K562 (cell line): ENCODE measurements around the gene ATP5MG. TPM values are rescaled to one million over a fixed set of nuclear protein-coding genes. Genes with fewer than 3 reads are reported as not detected.

ENCODE experiments used
- ATAC-seq: fragments of 200-7000 bp; cut with Tn5 transposase; 3 replicates; pipeline ENCODE4 v1.9.1; 2020; ENCODE audit warnings: moderate library complexity
- BruUV-seq: library from RNA; stranded (reverse); fragments of 400-500 nt; replicated peaks from 2 replicates; lab custom pipeline; 2021; lab: Mats Ljungman, UMichigan
- CTCF ChIA-PET: fragments of 300-600 bp; formaldehyde crosslinking; extraction: SDS; loops from one replicate; lab custom pipeline; 2021; ENCODE audit warnings: low intra/inter-chr PET ratio; lab: Yijun Ruan, JAX
- POLR2A ChIA-PET: fragments of 300-600, 350-650 bp; sonication (Branson Sonifier 250); formaldehyde crosslinking; extraction: SDS; loops from one replicate; lab custom pipeline; 2021; ENCODE audit warnings: antibody characterized with exemption, inconsistent platforms; lab: Yijun Ruan, JAX
- DNase-seq, 4 experiments: peaks; one replicate each; pipeline versions ENCODE4 v3.0.0 to v3.0.0-alpha.2; 2011 to 2018; ENCODE audit warnings: low spot score in 3 of 4, mixed read lengths in 3 of 4; ENCODE audit errors: extremely low read depth in 1 of 4
- FAIRE-seq: peaks from 2 replicates; lab custom pipeline; 2011; peaks lifted over from hg19 to GRCh38; lab: Jason Lieb, UNC
- H2AFZ ChIP-seq: 2 replicates; pipeline ENCODE4 v1.6.0; 2011; ENCODE audit warnings: low read depth, low read length, control low read depth, inconsistent platforms
- H3K27ac ChIP-seq: fragments of 200-600 bp; 3 replicates; pipeline ENCODE4 v1.8.0; 2011; ENCODE audit warnings: low read depth, mild to moderate bottlenecking, control low read depth, inconsistent platforms, low read length, moderate library complexity, mixed read lengths; ENCODE audit errors: extremely low read depth
- H3K27me3 ChIP-seq, 2 experiments: fragments of 300-600 bp in 1 of 2; 2 replicates in 1 of 2; 3 replicates in 1 of 2; pipeline versions ENCODE4 v1.6.0 to v1.8.0; 2011; ENCODE audit warnings: inconsistent platforms in 2 of 2, low read length in 2 of 2, mild to moderate bottlenecking in 1 of 2, mixed read lengths in 1 of 2, moderate library complexity in 1 of 2; ENCODE audit not compliant: control insufficient read depth in 2 of 2, insufficient read depth in 2 of 2
- H3K36me3 ChIP-seq: fragments of 300-600 bp; 3 replicates; pipeline ENCODE4 v1.8.0; 2011; ENCODE audit warnings: mild to moderate bottlenecking, low read length, inconsistent platforms; ENCODE audit not compliant: control insufficient read depth, insufficient read depth
- H3K4me1 ChIP-seq, 2 experiments: fragments of 200-600 bp in 1 of 2; replicated peaks in 1 of 2; 2 replicates in 1 of 2; 3 replicates in 1 of 2; pipeline versions ENCODE4 v1.5.1 to v1.8.0; 2011; ENCODE audit warnings: inconsistent platforms in 2 of 2, low read length in 2 of 2, mild to moderate bottlenecking in 1 of 2, mixed read lengths in 1 of 2, moderate library complexity in 1 of 2; ENCODE audit not compliant: control insufficient read depth in 2 of 2, insufficient read depth in 2 of 2
- H3K4me2 ChIP-seq: 2 replicates; pipeline ENCODE4 v1.6.1; 2011; ENCODE audit warnings: low read length, control low read depth, inconsistent platforms, mixed read lengths; ENCODE audit not compliant: insufficient read depth
- H3K4me3 ChIP-seq: fragments of 200-600 bp; sonication (generic), shearing (Covaris generic); 2 replicates; pipeline ENCODE4 v1.5.1; 2016; ENCODE audit warnings: control low read depth, inconsistent platforms
- H3K79me2 ChIP-seq: fragments of 200-600 bp; 3 replicates; pipeline ENCODE4 v1.8.0; 2011; ENCODE audit warnings: low read length, inconsistent platforms; ENCODE audit not compliant: control insufficient read depth, insufficient read depth
- H3K9ac ChIP-seq, 2 experiments: 2 replicates each; pipeline versions ENCODE4 v1.6.0 to v1.6.1; 2011; ENCODE audit warnings: low read depth in 2 of 2, low read length in 2 of 2, control low read depth in 1 of 2, inconsistent platforms in 1 of 2, mild to moderate bottlenecking in 1 of 2, mixed read lengths in 1 of 2; ENCODE audit not compliant: insufficient read depth in 1 of 2
- H3K9me1 ChIP-seq: one replicate; pipeline ENCODE4 v1.6.0; 2011; ENCODE audit warnings: inconsistent platforms, mild to moderate bottlenecking, low read length, moderate library complexity; ENCODE audit not compliant: control insufficient read depth, insufficient read depth
- H3K9me3 ChIP-seq: replicated peaks from 2 replicates; pipeline ENCODE4 v1.5.1; 2011; ENCODE audit warnings: low read depth, low read length, inconsistent platforms; ENCODE audit not compliant: control insufficient read depth, insufficient read depth
- H4K20me1 ChIP-seq: replicated peaks from 2 replicates; pipeline ENCODE4 v1.6.1; 2011; ENCODE audit warnings: low read length, inconsistent platforms, mixed read lengths; ENCODE audit not compliant: control insufficient read depth, insufficient read depth
- CEBPG ChIP-seq, 3 experiments: fragments of 200-800 bp in 1 of 3; sonication (Bioruptor generic) in 1 of 3; sonication (generic) in 1 of 3; formaldehyde crosslinking in 1 of 3; IDR thresholded peaks in 2 of 3; conservative IDR thresholded peaks in 1 of 3; 2 replicates each; pipeline versions ENCODE4 v1.6.1 to v1.8.0; 2016 to 2022; ENCODE audit warnings: missing compliant biosample characterization in 2 of 3, missing genetic modification characterization in 2 of 3, mild to moderate bottlenecking in 1 of 3, missing genetic modification reagents in 1 of 3
- IRF1 ChIP-seq: sonication (generic); formaldehyde crosslinking; IDR thresholded peaks from 2 replicates; pipeline ENCODE4 v1.8.0; 2022; ENCODE audit warnings: missing genetic modification reagents, mild to moderate bottlenecking, borderline replicate concordance
- MAFG ChIP-seq: fragments of 450-650 bp; conservative IDR thresholded peaks from 2 replicates; pipeline ENCODE4 v1.6.1; 2016; ENCODE audit warnings: missing genetic modification characterization, missing compliant biosample characterization
- MAFK ChIP-seq: IDR thresholded peaks from 2 replicates; pipeline ENCODE4 v1.6.1; 2011; ENCODE audit warnings: low read length, improper control_type of control experiment
- MAZ ChIP-seq, 2 experiments: fragments of 450-650 bp in 1 of 2; sonication (generic) in 1 of 2; formaldehyde crosslinking; IDR thresholded peaks in 1 of 2; conservative IDR thresholded peaks in 1 of 2; 2 replicates each; pipeline versions ENCODE4 v1.4.0 to v1.5.0; 2020; ENCODE audit warnings: mild to moderate bottlenecking in 1 of 2, missing genetic modification reagents in 1 of 2
- MED1 ChIP-seq: sonication (generic); formaldehyde crosslinking; IDR thresholded peaks from 2 replicates; pipeline ENCODE4 v1.8.1; 2023; ENCODE audit warnings: missing genetic modification reagents, borderline replicate concordance
- MNT ChIP-seq, 2 experiments: fragments of 450-650 bp; conservative IDR thresholded peaks; 2 replicates each; pipeline ENCODE4 v1.6.1; 2017; ENCODE audit warnings: mild to moderate bottlenecking in 2 of 2, moderate library complexity in 2 of 2
- PML ChIP-seq: IDR thresholded peaks from 2 replicates; pipeline ENCODE4 v1.6.1; 2012; ENCODE audit warnings: low read length, inconsistent platforms
- RFX5 ChIP-seq: IDR thresholded peaks from 2 replicates; pipeline ENCODE4 v1.6.1; 2011; ENCODE audit warnings: low read depth, mild to moderate bottlenecking, improper control_type of control experiment, low read length
- TEAD4 ChIP-seq, 2 experiments: sonication (generic) in 1 of 2; formaldehyde crosslinking in 1 of 2; IDR thresholded peaks; 2 replicates each; pipeline versions ENCODE4 v1.6.1 to v1.8.0; 2012 to 2022; ENCODE audit warnings: borderline replicate concordance in 1 of 2, inconsistent platforms in 1 of 2, low read length in 1 of 2, mild to moderate bottlenecking in 1 of 2, missing genetic modification reagents in 1 of 2
- THRB ChIP-seq: fragments of 450-650 bp; formaldehyde crosslinking; conservative IDR thresholded peaks from 2 replicates; pipeline ENCODE4 v1.4.0; 2022; ENCODE audit warnings: mild to moderate bottlenecking, missing genetic modification characterization
- ZFP91 ChIP-seq: sonication (generic); formaldehyde crosslinking; IDR thresholded peaks from 2 replicates; pipeline ENCODE4 v1.8.0; 2022; ENCODE audit warnings: mild to moderate bottlenecking, missing genetic modification reagents
- ZNF316 ChIP-seq: fragments of 450-650 bp; IDR thresholded peaks from 2 replicates; pipeline ENCODE4 v1.6.1; 2016
- ZNF444 ChIP-seq: fragments of 250-450 bp; sonication (Bioruptor Pico); IDR thresholded peaks from 2 replicates; pipeline ENCODE4 v1.4.0; 2020; ENCODE audit warnings: mild to moderate bottlenecking, moderate library complexity
- ZNF644 ChIP-seq: fragments of 200-800 bp; sonication (Bioruptor generic); IDR thresholded peaks from 2 replicates; pipeline ENCODE4 v1.6.1; 2016; ENCODE audit warnings: low read depth, missing genetic modification characterization, missing compliant biosample characterization
- in situ Hi-C: fragments of 300-500 bp; cut with MboI; formaldehyde crosslinking; loops from 4 replicates; pipeline ENCODE4 v1.15.0; 2018; ENCODE audit warnings: inconsistent platforms, mixed read lengths
- intact Hi-C: fragments of 100-400 bp; cut with micrococcal nuclease; formaldehyde crosslinking; loops from 2 replicates; pipeline ENCODE4 v1.14.2; 2022
- polyA plus RNA-seq, 8 experiments: library from polyadenylated mRNA; depleted of rRNA in 4 of 8; stranded (reverse) in 5 of 8; unstranded in 3 of 8; fragments of >200 nt; fragmentation: Nextera tagmentation in 2 of 8; fragmentation: Illumina TruSeq in 1 of 8; extraction: Ambion mirVana in 2 of 8; extraction: Trizol in 1 of 8; gene quantifications; 2 replicates each; pipeline versions ENCODE4 v1.2.1 to v1.2.3, GENCODE V29; 2011 to 2014; ENCODE audit warnings: inconsistent platforms in 1 of 8, missing spikeins in 1 of 8
- total RNA-seq, 7 experiments: library from RNA; depleted of rRNA in 6 of 7; stranded (reverse); fragments of >200 nt in 6 of 7; fragmentation: Illumina TruSeq in 2 of 7; extraction: Trizol in 2 of 7; gene quantifications; 2 replicates each; pipeline versions ENCODE4 v1.2.1 to v1.2.3, GENCODE V29; 2011 to 2021; ENCODE audit warnings: low replicate concordance in 1 of 7

ATP5MG gene
- total and polyA plus RNA-seq, 9 of the 15 experiments (the other 6 are each of a cell fraction or from before 2014, with no cell fraction given): 301 to 2,138 (median 434) TPM

- in situ Hi-C loops: no loop called here
- H3K4me3 ChIP-seq: no peak overlapping the region
- POLR2A ChIA-PET: interaction anchor here (1.0 to 1.8 kb wide), 3 partner anchors 13 to 130 kb away, joined by 3 to 10 read pairs (median 4); partner anchors contain the start of gene TTC36
- FAIRE-seq: no peak
- no TSS peak for BruUV-seq
- no peaks in the 10 kb centered on the region for H3K27me3 ChIP-seq
- H3K4me1 ChIP-seq: peaks cover 6 to 15% of the 10 kb centered on the region in 2 experiments; a peak in 3 of 5 replicates
- no peaks in the 10 kb centered on the region for H3K9me1 ChIP-seq
- H3K9ac ChIP-seq: no peak overlapping the region
- H4K20me1 ChIP-seq: 0 out of 2 replicates have a peak, but pooled peaks cover 7% of the 10 kb centered on the region
- CTCF ChIA-PET: no interaction called here
- H3K36me3 ChIP-seq: peaks cover 48% of the 10 kb centered on the region; the same call in 2 of the 3 replicates
- peaks cover 22% of the 10 kb centered on the region for H3K79me2 ChIP-seq
- no peak overlapping the region for H3K27ac ChIP-seq
- no peak for DNase-seq
- no peaks in the 10 kb centered on the region for H3K9me3 ChIP-seq
- no peak overlapping the region for H3K4me2 ChIP-seq
- intact Hi-C loops: no loop called here
- no peak overlapping the region for H2AFZ ChIP-seq
- no peak for ATAC-seq
- no peak for TF ChIP-seq CEBPG (CRISPR knock-in tag; IDR thresholded peaks at IDR 0.05)
- TF ChIP-seq CEBPG (tag; conservative IDR thresholded peaks at IDR 0.05 in 1 of 2, IDR thresholded peaks at IDR 0.05 in 1 of 2): peak; percentile 41 to 66; a peak in 2 of 4 replicates
- TF ChIP-seq ZNF444 (CRISPR knock-in tag): no peak
- TF ChIP-seq PML: no peak
- TF ChIP-seq IRF1 (CRISPR knock-in tag): no peak
- TF ChIP-seq MAFK: peak; percentile 46; the same call in 1 of the 2 replicates
- no peak for TF ChIP-seq MNT (conservative IDR thresholded peaks at IDR 0.05)
- TF ChIP-seq MAFG (tag): peak; percentile 76
- TF ChIP-seq RFX5: no peak
- no peak for TF ChIP-seq TEAD4 (IDR thresholded peaks at IDR 0.05; ENCODE audit: low read length)
- no peak for TF ChIP-seq TEAD4 (CRISPR knock-in tag; IDR thresholded peaks at IDR 0.05; ENCODE audit: borderline replicate concordance)
- TF ChIP-seq ZFP91 (CRISPR knock-in tag): no peak
- no peak for TF ChIP-seq ZNF644 (tag)
- no peak for TF ChIP-seq MED1 (CRISPR knock-in tag)
- peak; percentile 84 for TF ChIP-seq ZNF316
- TF ChIP-seq THRB (CRISPR knock-in tag): no peak
- no peak for TF ChIP-seq MAZ (CRISPR knock-in tag; conservative IDR thresholded peaks at IDR 0.05 in 1 of 2, IDR thresholded peaks at IDR 0.05 in 1 of 2)
Measured at GRCh38 chr11:118397448-118397847, 4.0 kb upstream of the ATP5MG start.
